HAP-1 (cell line): ENCODE data around the gene MAGI2.

ENCODE experiments used
- DNase-seq, 2 experiments: peaks; one replicate each; pipeline ENCODE4 v3.0.0-alpha.2; 2016 to 2020; ENCODE audit warnings: low spot score in 2 of 2
- H3K27me3 ChIP-seq: fragments of 250-450 bp; sonication (Bioruptor Pico); 2 replicates; pipeline ENCODE4 v1.5.1; 2020; ENCODE audit warnings: low read depth, mild to moderate bottlenecking, moderate library complexity
- H3K36me3 ChIP-seq: fragments of 250-450 bp; sonication (Bioruptor Pico); replicated peaks from 2 replicates; pipeline ENCODE4 v1.5.1; 2020; ENCODE audit warnings: mild to moderate bottlenecking
- H3K4me1 ChIP-seq: fragments of 250-450 bp; sonication (Bioruptor Pico); 2 replicates; pipeline ENCODE4 v1.5.1; 2020; ENCODE audit warnings: mild to moderate bottlenecking
- H3K4me3 ChIP-seq: fragments of 250-450 bp; sonication (Bioruptor Pico); 2 replicates; pipeline ENCODE4 v1.5.1; 2020; ENCODE audit warnings: mild to moderate bottlenecking, moderate library complexity
- H3K9me3 ChIP-seq: fragments of 250-450 bp; sonication (Bioruptor Pico); 2 replicates; pipeline ENCODE4 v1.5.1; 2020; ENCODE audit warnings: mild to moderate bottlenecking, moderate library complexity
- in situ Hi-C: fragments of 300-500 bp; cut with MboI; formaldehyde crosslinking; loops from 3 replicates; pipeline ENCODE4 v1.14.3; 2020; ENCODE audit warnings: low sequenced_read_pairs, inconsistent platforms, mixed read lengths

The MAGI2 gene

DNA sequence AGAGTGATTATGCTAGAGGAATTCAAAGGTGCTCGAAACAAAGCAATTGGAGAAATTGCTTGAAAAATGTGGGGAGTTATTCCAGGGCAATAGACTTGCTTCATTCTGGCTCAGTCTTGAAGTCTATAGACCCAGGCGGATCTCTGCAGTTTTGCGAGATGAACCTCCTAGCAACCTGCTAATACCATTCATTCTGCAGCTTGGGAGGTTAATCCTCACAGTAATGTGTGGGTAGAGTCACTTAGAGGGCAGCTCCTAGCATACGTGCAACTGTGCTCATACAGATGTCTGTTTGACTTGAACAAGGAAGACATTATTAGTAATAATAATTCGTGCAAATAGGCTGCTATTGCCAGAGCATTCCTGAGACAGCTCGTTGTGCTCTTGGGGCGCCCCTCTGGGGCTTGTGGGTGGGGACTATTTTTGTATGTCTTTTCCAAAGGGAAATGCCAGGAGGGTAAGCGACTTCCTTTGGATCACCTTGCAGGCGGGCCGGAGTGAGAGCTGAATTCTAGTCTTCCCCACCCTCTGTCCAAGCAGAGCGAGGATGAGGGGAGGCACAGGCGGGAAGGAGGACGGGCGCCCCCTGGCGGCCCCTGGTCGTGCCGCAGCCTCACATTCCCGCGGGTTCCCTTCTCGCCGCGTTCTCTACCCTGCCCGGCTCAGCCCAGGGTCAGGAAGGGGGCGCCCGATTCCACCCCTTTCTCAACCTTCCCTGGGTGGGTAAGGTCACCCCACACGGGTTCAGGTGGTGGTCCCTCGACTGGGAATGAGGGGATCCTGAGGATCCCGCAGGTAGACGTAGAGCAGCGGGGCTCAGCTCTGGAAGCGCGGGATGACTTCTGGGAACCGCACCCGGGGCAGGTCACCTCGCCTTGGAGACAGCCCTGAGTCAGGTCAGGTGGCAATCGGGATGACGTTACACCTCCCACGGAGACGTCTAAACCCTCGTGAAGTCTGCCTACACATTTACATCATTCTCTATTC, 1413.4 kb downstream of the MAGI2 start:
- peak; percentile 52 to 78 for DNase-seq
- Histone ChIP-seq H3K4me1 (peaks cover 11% of the 10 kb centered on the region), H3K4me3 (0 out of 2 replicates have a peak overlapping the region, but pooled peaks have one; percentile 3), H3K9me3 (no peaks in the 10 kb centered on the region), H3K36me3 (no peaks in the 10 kb centered on the region), H3K27me3 (no peaks in the 10 kb centered on the region)
- in situ Hi-C loops, result no loop called here

DNA sequence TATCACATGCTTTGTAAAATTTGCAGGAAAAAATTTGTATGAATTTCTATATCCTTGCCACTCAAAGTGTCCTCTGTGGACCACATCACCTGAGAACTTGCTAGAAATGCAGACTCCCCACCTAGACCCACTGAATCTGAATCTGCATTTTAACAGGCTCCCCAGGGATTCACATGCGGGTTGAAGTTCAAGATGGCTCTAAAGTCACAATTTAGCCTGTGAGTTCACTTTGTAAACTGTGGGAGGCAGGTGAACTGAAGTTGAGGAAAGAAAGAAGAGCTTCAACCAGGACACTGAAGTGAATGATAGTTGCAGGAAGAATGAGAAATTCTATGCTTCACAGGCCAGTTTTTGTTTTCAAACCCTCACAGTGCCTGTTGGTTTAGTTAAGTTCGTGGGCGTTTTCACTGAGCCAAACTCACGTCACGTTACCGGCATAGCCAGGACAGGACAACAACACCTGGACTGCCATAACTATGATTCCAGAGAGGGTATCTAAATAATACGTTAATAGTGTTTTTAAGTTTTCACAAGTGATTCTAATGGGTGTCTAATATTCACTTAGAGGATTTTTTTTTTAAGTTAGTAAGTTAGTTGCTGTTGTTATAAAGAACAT, 1414.9 kb downstream of the MAGI2 start:
- Histone ChIP-seq H3K36me3 (no peaks in the 10 kb centered on the region), H3K4me1 (peaks cover 11% of the 10 kb centered on the region), H3K4me3 (no peak overlapping the region), H3K27me3 (no peaks in the 10 kb centered on the region), H3K9me3 (no peaks in the 10 kb centered on the region)
- in situ Hi-C loops, result no loop called here
- DNase-seq, result no peak

DNA sequence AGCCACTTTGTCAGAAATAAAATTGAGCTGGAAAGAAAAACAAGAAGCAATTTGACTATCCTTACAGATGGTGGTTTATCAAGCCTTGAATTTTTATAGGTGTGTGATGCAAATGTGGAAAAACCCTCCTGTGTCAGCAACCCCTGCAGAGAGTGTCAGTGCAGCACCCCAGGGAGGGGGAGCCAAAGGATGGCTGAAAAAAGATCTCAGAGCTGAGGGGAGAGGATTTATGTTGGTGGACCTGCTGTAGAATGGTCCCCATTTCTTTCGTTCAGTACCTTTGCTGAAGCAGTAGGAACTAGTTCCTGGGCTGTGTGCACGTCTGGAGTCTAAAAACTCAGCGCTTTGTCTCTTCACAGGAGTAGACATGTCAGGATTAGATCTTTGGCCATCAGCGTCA, 1415.9 kb downstream of the MAGI2 start:
- H3K36me3 ChIP-seq, result no peaks in the 10 kb centered on the region
- H3K4me1 ChIP-seq, result peaks cover 11% of the 10 kb centered on the region
- H3K4me3 ChIP-seq, result no peak overlapping the region
- no peaks in the 10 kb centered on the region for H3K9me3 ChIP-seq
- H3K27me3 ChIP-seq, result no peaks in the 10 kb centered on the region
- DNase-seq, result no peak
- in situ Hi-C loops, result no loop called here

DNA sequence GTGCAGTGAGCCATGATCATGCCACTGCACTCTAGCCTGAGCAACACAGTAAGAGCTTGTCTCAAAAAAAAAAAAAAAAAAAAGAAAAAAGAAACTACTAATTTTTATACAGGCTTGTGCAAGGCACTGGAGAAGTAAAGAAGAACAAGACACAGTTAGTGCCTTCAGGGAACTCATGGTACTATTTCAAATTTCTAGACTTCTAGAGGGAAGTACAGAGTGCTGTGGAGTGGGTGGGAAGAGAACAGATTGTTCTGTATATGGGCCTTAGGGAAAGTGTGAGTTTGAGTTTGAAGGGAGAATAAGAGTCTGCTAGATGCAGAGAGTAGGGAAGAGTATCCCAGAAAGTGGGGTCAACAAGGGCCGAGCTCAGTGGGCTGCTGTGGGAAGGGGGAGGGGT, 1420.1 kb downstream of the MAGI2 start:
- Histone ChIP-seq H3K4me1 (no peaks in the 10 kb centered on the region), H3K9me3 (no peaks in the 10 kb centered on the region), H3K36me3 (no peaks in the 10 kb centered on the region), H3K4me3 (no peak overlapping the region), H3K27me3 (peaks cover 2% of the 10 kb centered on the region; the same call in 1 of the 2 replicates)
- in situ Hi-C loops, result no loop called here
- no peak for DNase-seq

DNA sequence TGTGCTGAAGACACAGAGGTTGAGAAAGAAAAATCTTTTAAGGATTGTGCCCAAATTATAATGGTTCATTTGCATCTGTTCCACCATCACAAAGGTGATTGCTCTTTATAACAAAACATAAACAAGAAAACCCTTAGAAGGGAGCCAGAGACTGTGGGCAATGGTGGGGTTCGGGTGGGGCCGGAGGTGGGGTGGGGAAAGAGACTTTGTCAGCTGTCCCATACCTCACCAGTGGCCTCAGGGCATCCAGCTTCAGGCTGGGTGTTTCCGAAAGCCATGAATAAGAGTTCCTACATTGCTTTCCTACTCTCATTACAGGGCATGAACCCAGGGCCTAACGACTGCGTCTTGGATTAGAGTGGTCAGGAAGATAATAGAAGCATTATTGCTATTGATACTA, 1427.0 kb downstream of the MAGI2 start:
- H3K9me3 ChIP-seq, result no peaks in the 10 kb centered on the region
- peaks cover 3% of the 10 kb centered on the region; the same call in 1 of the 2 replicates for H3K4me1 ChIP-seq
- peaks cover 5% of the 10 kb centered on the region for H3K27me3 ChIP-seq
- in situ Hi-C loops, result no loop called here
- no peaks in the 10 kb centered on the region for H3K36me3 ChIP-seq
- H3K4me3 ChIP-seq, result no peak overlapping the region
- no peak for DNase-seq

DNA sequence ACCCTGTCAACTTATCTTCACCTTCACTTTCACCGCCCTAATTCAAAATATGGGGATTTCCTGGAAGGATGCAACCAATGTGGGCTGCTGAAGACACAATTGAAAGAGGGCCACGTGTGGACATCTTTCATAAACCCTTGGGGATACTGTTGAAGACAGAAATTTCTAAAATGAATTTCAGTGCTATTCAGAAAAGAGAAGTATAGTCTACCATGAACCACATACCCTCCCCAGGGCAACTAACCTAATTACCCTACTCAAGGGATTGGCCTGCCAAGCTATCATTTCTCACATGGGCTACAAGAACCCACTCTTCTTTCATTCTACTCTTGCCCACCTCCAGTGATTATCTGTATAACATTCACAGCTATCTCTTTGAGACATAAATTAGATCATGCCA, 1428.9 kb downstream of the MAGI2 start:
- Histone ChIP-seq H3K27me3 (peaks cover 3% of the 10 kb centered on the region; the same call in 1 of the 2 replicates), H3K9me3 (no peaks in the 10 kb centered on the region), H3K36me3 (no peaks in the 10 kb centered on the region), H3K4me1 (peaks cover 6% of the 10 kb centered on the region; the same call in 1 of the 2 replicates), H3K4me3 (no peak overlapping the region)
- DNase-seq, result no peak
- in situ Hi-C loops, result no loop called here

DNA sequence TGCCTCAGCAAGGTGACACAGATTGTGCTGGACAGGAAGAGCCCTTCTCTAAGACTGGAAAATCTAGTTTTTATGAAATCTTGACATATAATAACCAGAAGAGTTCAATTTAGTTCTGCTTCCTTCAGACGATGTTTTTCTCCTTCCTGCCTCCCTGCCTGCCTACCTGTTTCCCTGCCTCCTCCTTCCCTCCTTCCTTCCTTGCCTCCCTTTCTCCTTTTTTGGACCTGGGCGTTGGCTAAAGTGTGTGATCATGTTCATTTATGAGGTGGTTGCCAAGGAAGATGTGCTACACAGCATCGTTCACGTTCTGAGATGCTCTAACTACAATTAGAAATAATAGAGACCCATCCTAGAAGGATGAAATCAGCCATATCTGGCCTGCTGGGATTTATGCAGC, 1430.3 kb downstream of the MAGI2 start:
- in situ Hi-C loops, result no loop called here
- Histone ChIP-seq H3K9me3 (no peaks in the 10 kb centered on the region), H3K4me1 (peaks cover 14% of the 10 kb centered on the region), H3K4me3 (no peak overlapping the region), H3K36me3 (no peaks in the 10 kb centered on the region), H3K27me3 (peaks cover 3% of the 10 kb centered on the region; the same call in 1 of the 2 replicates)
- no peak for DNase-seq

DNA sequence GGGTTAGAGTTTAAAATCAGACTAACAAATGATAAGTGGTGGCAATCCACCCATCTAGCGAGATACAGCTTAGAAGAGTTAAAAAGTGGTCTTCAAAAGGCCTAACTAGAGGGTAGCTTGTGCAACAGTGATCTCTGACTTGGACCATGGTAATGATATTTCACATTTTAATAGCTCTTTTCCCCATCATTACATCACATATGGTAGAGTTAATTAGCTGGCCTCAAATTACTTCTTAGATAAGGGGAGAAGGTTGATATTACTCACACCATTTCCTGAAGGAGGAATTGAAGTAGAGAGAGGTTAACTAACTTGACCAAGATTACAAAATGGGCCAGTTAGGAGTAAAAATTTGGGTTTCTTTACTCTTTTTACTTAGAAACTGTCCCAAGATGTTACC, 1431.3 kb downstream of the MAGI2 start:
- no peaks in the 10 kb centered on the region for H3K9me3 ChIP-seq
- H3K4me1 ChIP-seq, result peaks cover 16% of the 10 kb centered on the region
- in situ Hi-C loops, result no loop called here
- H3K27me3 ChIP-seq, result peaks cover 3% of the 10 kb centered on the region; the same call in 1 of the 2 replicates
- DNase-seq, result no peak
- no peaks in the 10 kb centered on the region for H3K36me3 ChIP-seq
- no peak overlapping the region for H3K4me3 ChIP-seq

DNA sequence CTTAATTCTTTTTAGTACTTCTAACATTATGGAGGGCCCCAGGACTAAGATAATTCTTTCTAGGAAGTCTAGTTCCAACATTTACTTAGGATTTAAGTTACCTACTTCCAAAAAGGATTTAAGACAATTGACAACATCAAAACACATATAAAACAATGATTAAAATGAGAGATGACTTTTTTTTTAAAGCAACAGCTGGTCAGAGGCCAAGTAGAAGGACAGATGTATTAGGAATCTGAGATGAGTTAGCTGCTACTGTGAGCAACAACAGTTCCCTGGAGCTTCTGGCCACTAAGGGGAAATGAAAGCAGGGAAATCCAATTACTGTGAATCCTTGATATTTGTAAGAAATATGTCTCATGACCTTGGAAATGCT, 1432.6 kb downstream of the MAGI2 start:
- H3K27me3 ChIP-seq, result peaks cover 3% of the 10 kb centered on the region; the same call in 1 of the 2 replicates
- H3K9me3 ChIP-seq, result no peaks in the 10 kb centered on the region
- peaks cover 22% of the 10 kb centered on the region for H3K4me1 ChIP-seq
- in situ Hi-C loops, result no loop called here
- DNase-seq, result no peak
- no peak overlapping the region for H3K4me3 ChIP-seq
- no peaks in the 10 kb centered on the region for H3K36me3 ChIP-seq

DNA sequence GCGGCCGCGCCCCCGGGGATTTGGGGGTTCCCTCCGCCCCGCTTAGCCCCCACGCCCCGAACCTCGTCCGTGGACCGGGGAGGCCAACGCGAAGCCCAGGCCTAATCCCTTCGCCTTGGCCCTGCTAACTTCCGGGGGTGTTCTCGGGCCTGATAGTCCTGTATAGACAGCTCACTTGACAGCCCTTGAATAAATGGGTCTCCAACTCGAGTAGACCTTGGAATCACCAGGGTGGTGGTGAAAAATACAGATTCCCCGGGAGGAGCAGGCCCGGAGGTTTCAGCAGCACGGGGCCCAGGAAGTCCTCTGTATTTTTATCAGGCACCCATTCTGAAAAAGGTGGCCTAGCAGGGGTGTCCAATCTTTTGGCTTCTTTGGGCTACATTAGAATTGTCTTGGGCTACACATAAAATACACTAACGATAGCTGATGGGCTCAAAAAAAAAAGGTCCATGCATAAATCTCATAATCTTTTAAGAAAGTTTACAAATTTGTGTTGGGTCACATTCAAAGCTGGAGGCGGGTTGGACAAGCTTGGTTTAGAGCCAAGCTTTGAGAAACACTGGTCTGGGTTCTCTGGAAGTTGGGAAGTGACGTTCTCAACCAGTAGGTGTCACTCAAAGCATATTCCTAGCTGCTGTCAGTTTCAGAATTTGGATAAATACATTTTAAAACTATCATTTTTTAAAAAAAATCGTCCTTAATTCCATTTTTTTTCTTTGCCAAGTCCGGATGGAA, 1433.2 kb downstream of the MAGI2 start:
- no peaks in the 10 kb centered on the region for H3K9me3 ChIP-seq
- H3K36me3 ChIP-seq, result no peaks in the 10 kb centered on the region
- H3K4me1 ChIP-seq, result peaks cover 22% of the 10 kb centered on the region
- in situ Hi-C loops, result no loop called here
- peaks cover 3% of the 10 kb centered on the region; the same call in 1 of the 2 replicates for H3K27me3 ChIP-seq
- peak overlapping the region; percentile 32 for H3K4me3 ChIP-seq
- DNase-seq, result peak; percentile 69 to 78

DNA sequence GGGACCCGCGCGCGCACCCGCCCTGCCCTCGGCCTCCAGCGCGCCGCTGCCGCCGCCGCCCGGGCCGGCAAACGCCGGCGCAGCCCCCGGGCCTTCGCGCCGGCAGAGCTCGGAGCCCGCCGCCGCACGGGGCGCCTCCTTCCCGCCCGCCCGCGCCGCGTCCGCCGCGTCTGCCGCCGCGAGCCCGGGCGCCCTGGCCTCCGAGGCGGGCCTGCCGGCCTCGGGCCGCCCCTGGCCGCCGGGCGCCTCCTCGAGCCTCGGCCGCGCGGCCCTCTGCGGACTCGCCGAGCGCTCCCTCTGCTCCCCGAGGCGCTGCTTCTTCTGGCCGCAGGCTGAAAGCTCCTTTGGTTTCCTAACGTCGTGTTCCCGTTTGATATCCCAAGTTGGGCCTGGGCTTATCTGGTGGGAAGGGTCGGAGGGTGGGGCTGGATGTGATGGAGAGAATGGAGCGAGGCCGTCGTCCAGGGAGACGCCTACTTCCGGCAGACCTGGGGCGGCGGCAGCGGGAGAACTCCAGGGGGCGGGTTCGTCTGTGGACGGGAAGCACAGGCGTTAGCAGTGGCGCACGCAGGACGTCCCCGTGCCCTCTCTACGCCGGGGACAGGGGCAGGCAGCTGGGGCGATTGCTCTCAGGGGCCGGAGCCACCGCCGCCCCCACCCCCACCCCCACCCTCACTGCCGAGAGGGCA, 1433.9 kb downstream of the MAGI2 start:
- Histone ChIP-seq H3K4me3 (peak overlapping the region; percentile 32), H3K9me3 (no peaks in the 10 kb centered on the region), H3K4me1 (peaks cover 22% of the 10 kb centered on the region), H3K36me3 (no peaks in the 10 kb centered on the region), H3K27me3 (peaks cover 3% of the 10 kb centered on the region; the same call in 1 of the 2 replicates)
- in situ Hi-C loops, result no loop called here
- peak; percentile 90 to 95 for DNase-seq

DNA sequence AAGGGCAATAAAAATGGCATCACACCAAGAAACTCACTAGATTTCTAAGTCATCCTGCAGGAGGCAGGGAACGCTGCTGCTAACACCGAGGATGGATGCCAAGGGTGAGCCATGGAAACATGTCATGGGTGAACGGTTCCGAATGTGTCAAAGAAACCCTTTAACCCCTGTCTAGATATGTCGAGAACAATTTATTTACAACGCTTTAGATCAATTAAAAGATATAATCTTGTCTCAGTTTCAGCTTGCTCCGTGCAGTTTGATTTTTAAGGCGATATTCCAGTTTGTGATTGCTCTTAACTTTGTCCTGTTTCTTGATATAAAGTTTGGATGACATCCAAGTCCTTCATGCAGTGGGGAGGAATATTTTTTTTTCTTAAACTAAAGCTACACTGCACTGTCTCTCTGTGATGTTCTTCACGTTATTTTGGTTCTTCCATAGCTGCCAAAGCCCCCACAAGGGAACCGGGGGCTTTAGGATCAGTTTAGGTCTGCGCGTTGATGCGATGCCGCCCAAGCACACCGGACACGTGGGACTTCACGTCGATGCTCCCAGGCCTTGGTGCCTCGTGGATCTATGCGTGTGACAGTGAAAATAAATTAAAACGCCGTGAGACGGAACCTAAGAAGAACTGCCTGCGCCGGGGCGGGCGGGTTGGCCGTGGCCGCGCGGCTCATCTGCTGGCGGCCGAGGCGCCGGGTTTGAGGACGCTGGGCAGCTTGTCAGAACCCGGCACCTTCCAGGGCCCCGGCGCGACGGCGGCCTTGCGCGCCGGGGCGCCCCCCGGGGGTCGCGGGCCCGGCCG, 1434.6 kb downstream of the MAGI2 start:
- Histone ChIP-seq H3K27me3 (no peaks in the 10 kb centered on the region; the same call in 1 of the 2 replicates), H3K4me3 (peak overlapping the region; percentile 22), H3K36me3 (no peaks in the 10 kb centered on the region), H3K4me1 (peaks cover 22% of the 10 kb centered on the region), H3K9me3 (no peaks in the 10 kb centered on the region)
- DNase-seq, result peak; percentile 45 to 49
- in situ Hi-C loops, result no loop called here
